HCEC 1CT (cell line): ENCODE results near the gene USB1.
"Not testable (repeated sequence)": the region's sequence is repeated elsewhere in the genome, so short reads cannot be mapped to it uniquely, and the experiment has no call there.

Source experiments
- DNase-seq: peaks from one replicate; pipeline ENCODE4 v3.0.0-alpha.2; 2017

USB1 gene

DNA sequence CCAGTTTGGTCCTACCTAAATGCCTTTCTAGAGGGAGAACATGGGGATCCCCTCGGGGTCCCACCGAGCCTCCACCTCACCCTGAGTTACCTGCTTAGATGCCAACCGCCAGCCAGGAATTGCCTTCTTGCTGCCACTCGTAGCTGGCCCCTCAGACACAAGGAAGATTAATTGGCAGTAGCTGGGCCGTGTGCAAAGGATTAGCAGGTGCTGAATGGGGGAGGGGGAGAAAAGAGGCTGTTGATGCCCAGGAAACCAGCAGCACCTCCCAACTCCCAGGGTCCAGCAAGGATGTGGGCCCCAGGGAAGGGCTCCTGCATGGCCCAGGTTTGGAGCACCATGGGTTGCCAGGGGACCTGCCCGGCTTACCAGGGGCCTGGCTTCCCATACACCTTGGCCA, 30.2 kb upstream of the USB1 start, which contains the start of gene CNGB1:
Gene CNGB1, minus strand, starts transcription at position 159 of the 400 bp plus-strand sequence. CDS start 3,842 bp downstream, outside the sequence.
- DNase-seq = no peak

DNA sequence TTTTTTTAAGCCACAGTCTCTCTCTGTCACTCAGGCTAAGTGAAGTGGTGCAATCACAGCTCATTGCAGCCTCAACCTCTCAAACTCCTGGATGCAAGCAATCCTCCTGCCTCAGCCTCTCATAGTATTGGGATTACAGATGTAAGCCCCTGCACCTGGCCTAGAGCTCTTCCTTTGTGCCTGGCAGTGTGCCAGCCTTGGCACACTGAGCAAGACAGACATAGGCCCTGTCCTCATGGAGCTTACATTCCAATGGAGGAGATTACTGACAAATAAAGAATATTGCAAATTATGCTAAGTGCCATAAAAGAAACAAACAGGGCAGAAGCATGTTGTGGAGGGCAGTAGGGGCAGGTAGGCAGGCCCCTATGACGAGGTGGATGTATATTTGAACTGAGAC, 29.4 kb upstream of the USB1 start:
- no peak for DNase-seq

DNA sequence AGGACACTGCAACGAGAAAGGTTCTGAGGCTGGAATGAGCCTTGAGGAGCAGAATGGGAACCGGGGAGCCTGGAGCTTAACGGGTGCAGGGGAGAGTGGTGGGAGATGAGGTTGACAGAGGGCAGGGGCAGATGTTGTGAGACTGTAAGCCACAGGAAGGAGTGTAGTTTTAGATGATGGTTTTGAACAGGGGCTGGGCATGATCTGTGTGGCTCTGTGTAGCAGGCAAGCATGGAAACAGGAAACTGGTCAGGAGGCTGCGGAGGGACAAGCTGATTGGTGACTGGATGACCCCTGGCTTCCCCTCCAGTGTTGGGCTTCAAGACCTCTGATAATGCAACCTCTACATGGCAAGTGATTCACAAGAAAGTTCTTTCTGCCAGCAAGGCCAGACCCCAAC, 28.9 kb upstream of the USB1 start:
- DNase-seq = no peak

DNA sequence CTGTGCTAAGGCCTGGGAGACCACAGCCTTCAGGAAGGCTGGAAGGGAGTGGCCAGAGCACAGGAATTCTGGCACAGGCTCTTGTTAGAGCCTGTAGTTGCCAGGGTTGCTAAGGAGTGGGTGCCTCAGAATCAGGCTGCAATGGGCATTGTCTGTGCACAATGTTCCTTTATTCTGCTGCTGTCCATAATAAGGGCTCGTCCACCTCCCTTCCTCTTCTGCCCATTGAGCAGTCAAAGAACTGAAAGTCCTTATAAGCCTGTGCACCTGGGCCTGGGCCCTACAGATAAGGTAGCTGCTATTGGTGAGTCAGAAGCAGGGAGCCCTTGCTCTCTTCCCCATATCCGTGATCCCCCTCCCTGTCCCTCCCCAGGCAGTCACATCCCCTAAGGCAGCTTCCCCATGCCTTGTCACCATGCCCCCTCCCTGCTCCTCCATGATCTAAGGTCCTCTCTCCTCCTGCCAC, 24.8 kb upstream of the USB1 start:
- DNase-seq = no peak

DNA sequence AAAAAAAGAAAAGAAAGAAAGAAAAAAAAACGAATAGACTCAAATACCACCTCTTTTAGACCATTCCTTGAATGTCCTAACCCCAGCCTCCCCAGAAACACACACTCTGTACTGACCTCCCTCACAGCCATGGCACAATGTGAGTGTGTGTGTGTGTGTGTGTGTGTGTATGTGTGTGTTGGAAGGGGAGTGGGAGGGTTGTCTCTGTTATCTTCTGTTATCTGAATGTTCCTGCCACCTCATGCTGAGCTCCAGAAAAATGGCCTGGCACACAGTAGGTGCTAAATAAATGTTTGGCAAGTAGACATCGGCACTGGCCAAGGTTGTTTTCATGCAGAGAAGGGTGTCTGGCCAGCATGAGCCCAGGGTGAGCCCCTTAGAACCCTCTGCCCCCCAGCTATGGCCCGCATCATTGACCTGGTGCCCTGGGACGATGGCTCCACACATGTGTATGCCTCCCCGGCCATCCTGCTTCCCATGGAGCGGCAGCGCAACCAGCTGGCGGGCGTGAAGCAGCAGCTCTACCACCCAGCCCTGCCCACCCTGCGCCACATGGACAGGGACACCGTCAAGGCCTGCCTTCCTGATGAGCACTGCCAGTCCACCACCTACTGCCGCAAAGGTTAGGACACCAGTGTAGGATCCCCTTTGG, 23.7 kb upstream of the USB1 start:
- DNase-seq = no peak

DNA sequence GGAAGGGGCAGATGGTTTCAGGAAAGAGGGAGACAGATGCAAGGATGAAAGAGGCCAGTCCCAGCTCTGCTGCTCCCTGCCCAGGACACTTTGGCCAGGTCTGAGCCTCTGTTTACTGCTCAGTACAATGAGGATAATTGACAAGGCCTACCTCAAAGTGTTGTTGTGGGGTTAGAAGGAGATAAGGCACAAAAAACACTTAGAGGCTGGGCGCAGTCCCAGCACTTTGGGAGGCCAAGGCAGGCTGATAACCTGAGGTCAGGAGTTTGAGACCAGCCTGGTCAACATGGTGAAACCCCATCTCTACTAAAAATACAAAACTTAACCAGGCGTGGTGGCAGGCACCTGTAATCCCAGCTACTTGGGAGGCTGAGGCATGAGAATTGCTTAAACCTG, 23.1 kb upstream of the USB1 start:
- DNase-seq = not testable (repeated sequence)

DNA sequence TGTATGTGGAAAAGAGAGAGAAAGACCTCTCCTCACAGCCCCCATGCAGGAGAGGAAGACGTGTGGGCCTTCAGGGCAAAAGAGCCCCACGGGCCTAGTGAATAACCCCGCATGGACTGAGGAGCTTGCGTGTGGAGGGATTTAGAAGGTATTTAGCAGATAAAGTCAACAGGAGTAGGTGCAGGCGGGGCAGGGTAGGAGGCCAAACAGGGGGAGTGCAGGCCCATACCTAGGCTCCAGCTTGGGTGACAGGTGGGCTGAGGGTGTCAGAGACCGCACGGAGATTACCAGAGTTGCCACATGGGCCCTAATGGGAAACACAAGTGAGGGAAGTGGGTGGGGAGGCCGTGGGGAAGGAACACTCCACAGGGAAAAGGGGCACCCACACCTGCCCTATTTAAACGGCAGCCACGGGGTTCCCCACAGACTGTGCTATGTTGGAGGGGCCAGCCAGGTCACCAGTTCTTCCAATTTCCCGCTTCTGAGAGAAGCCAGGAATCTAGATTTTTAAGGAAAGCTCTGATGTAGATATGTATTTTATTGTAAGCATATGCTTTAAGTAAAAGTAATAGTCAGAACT, 22.1 kb upstream of the USB1 start:
- no peak for DNase-seq

DNA sequence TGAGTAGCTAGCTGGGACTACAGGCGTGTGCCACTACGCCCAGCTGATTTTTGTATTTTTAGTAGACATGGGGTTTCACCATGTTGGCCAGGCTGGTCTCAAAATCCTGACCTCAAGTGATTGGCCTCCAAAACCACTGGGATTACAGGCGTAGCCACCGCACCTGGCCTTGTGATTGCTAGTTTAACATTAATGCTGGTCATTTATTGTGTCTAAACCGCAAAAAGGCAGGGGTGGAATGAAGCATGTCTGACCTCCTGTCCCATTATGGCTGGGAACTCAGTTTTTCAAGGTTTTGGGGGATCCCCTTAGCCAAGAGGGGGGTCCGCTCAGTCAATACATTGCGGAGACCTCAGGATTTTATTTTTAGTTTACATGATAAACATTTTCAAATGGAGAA, 19.6 kb upstream of the USB1 start:
- DNase-seq = no peak

DNA sequence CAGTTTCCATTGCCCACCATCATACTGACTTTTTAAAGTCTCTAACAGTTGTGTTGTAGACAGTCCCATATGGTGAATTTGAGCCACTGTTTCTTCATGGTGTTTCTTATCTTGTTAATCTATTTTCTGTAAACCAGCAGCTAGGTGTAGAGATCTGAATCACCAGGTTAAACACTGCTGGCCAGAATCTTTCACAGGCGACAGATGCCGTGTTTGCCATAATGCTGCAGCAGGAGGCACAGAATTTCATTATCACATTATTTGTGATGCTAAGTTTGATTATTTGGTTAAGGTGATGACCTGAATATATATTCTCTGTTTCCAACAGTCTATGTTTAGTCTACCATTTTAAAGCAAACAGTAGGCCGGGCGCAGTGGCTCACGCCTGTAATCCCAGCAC, 18.8 kb upstream of the USB1 start:
- DNase-seq = no peak

DNA sequence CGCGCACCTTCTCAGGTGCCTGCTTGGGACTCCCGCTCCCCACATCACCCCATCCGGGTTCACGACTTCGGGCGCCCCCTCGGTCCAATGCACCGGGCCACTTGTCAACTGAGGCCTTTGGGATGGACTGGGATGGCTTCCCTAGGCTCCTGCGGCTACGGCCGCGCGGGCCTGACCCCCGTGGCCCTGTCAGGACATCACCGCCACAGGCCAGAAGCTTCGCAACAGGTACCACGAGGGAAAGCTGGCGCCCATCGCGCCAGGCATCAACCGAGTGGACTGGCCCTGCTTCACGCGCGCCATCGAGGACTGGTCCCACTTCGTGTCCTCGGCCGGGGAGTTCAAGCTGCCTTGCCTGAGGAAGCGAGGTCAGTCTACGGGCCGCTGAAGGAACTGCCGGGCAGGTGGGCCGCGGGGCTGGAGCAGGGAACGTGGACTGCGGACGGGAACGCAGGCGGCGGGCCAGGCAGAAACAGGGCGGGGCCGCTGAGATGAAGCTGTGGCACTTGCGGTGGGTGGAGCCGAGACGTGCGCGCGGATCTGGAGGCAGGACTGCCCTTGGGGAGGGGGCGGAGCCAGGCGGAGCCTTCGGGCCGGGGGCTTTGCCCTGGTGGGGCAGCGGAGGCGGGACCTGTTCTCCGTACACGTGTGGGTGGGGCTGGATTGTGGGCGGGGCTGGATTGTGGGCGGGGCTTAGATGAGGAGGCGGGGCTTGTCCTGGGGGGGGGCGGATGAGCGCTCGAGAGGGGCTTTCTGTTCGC, 16.6 kb upstream of the USB1 start:
- DNase-seq = peak; percentile 7

DNA sequence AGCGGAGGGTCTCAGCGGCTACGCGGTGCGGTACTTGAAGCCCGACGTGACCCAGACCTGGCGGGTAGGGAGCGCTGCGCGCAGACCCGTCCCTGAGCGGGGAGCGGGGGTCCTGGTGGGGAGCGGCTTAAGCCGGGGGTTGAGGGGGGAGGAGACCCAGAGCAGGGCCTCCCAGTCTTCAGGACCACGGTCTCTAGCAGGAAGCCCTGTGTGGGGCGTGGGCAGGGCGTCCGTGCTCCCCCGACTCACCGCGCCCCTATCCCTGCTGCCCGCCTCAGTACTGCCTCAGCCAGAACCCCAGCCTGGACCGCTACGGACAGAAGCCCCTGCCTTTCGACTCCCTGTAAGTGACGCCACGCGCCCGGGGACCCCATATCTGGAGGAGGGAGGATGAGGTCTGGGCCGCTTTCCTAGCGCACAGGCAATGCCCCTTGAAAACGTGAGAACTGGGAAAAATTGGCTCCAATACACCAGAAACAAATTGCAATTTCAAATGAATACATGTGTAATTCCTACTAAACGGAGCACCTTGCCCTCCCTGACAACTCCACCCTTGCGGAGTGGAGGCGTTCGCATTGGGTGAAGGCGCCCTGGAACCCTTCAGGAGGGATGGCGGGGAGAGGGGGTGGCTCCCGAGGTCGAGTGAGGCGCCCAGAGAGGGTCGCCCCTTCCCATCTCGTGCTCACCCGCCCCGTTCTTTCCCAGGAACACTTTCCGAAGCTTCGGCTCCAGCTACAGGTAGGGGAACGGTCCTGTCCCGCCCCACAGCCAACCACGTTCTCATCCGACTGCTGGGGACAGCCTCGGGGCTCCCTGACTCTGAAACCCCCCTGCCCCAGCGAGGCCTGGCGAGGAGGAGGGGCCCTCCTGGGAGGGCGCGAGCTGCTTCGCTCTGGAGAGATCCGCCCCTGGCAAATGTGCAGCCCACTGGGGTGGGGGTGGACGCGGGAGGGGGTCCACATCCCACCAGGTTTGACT, 15.7 kb upstream of the USB1 start:
- DNase-seq = no peak

DNA sequence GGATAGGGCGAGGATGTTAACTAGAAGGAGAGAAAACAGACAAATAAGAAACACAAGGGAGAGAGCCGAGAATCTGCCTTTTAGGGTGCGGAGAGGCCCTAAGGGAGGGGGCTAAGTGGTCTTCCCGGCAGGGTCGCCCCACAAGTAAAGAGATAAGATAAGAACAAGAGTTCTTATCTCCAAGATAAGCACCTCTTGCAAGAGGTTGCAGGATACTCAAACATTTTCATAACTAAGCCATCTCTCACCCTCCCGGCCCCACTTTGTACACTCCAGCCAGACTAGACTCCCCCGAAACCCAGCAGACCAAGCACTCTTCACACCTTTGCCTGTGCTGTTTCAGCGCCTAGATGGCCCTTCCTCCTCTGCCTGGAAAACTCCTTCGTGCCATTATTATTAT, 15.0 kb upstream of the USB1 start:
- no peak for DNase-seq

DNA sequence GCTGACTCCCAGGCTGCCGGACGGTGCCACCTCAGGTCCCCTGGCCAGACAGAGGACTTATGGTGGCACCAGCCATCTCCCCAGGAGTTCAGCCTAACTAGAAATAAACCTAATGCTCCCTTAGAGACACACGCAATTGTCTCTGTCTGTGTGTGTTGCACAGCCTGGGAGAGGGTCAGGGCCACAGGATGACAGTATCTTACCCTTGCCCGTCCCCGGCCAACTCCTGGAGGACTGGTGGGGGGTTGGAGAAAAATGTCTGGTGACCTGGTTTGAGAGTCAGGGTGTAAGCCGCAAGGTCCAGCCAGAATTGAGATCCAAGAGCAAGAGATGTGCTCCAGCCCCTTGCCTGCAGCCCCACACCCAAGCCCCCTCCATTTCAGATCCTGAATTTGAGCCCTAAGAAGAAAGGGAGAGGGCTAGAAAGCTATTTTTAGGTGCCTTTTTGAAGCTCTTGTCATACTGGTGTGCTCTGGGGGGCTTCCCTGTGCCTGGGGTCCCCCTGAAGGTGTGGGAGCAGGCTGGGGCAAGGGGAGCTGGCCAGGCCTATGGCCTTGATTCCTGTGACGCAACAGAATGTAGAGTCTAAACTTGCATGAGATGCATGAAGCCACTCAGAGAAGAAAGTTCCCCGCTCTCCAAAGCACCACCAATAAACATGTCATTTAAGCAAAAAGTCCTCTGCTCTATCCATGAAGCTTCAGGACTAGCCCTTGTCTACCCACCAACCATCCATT, 13.6 kb upstream of the USB1 start:
- no peak for DNase-seq

DNA sequence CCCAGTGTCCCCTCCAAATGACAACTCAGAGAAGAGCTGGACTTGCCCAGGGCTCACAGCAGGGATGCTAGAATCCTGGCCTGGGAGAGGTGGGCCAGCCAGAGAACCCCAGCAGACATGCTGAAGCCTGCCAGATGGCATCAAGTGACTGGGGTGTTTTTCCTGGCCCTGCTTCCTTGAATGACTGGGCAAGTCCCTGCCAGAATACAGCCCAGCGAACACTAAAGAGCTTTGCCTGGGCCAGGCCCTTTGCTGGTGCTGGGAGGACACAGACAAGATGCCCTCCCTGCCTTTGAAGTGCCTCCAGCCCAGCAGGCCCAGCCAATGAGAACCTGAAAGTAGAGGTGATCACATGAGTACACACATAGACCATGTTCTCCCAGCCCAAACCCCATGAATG, 12.3 kb upstream of the USB1 start:
- DNase-seq = no peak

DNA sequence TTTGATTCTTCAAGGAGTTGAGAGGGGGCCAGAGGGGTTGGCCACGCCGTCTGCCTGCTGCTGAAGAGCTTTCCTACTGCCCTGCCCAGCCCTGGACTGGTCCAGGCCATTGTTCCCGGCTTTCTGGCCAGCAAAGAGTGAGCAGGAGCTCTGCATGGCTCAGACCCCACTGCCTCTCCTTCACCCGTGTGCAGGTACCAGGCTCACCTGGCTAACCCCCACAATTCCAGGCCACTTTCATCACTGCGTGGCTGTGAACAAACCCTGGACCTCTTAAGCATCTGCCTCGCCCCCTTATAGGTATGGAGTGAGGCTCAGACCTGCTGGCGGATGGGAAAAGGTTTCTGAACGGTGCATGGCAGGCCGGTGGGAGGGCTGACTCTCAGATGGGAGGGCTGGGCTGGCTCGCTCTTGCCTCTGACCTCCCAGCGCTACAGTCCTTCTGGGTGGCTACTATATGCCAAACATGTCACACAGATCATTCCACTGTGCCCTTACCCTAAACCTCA, 9.6 kb upstream of the USB1 start:
- no peak for DNase-seq

DNA sequence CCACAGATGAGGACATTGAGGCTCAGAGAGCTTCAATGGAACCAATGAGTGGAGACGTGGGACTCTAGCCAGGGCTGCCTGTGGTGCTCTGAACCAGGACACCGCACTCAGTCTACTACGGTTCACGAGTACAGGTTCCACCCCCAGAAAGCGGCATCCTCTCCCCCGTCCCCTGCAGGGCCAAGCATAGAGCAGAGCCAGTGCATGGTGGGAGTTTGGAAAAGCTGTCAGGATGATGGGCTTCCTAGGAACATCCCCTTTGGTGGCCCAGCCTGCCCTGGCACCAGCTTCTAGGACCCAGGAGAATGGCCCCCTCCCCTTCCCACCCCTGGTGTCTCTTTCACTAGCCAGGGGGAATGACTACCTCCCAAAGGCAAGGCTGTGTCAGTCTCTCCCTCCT, 9.1 kb upstream of the USB1 start:
- no peak for DNase-seq

DNA sequence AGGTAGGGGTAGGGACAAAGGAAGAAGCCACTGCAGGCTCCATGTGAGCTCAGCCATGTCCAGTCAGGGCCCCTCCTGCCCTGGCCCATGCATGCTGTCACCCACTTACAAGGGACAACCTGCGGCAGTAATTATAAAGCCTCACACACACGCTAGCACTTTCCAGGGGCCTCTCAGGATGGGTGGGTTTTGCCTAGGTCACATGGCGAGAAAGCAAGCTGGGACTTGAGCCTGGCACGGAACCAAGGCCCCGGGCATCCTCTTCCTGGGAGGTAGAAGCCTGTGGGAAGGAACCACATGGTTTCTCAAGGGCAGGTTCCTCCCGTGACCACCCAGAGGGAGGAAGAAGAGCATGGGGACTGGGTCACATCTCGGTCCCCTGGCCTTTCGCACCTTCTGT, 7.8 kb upstream of the USB1 start:
- no peak for DNase-seq

DNA sequence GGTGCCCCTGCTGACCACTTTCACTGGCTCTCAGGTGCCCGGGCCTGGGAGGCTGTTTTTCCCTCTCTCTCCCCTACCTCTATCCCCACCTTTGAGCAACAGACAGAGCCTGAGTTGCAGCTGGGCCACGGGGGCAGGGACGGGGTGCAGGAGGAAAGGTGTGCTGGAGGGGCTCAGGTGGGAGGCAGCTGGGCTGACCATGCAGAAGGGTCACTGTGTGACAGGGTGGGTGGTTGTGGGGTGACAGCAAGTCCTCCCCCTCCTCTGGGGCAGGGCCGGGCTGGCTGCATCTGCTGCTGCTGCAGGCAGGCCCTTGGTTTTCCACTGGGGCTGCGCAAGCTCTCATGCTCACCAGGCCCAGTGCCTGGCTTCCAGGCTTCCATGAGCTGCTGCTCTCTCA, 7.3 kb upstream of the USB1 start:
- no peak for DNase-seq

DNA sequence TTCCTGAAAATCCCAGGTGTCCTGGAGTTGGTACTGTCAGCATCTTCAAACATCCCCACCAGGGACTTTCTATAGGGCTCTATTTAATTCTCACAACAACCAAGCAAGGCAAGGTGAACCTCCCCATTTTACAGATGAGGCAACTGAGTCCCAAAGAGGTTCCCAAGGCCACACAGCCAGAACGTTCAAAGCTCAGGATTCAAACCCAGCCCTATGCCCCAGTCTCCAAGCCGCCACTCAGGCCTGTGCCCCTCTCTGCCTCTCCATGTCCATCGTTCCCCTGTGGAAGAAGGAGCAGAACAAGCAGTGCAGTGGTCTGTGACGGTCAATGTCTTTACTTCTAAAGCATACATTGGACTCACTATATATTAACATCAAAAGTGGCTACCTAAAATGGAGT, 6.8 kb upstream of the USB1 start:
- DNase-seq = no peak

DNA sequence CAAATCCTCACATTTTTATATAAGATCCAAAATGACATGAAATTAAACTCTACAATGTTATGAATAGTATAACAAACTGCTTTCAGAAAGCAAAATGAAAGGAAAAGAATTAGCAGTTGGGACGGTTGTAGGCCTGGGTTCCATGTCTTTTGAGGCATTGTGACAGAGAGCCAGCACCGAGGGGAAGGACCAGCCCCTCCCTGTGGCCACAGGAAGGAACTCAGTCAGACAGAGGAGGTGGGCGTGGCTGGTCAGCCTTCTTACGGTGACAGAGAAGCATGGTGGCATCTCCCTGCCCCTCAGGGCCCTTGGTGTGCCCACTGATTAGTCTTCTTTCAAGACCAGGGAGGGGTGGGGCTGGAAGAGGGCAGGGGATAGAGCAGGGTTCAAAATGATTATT, 6.4 kb upstream of the USB1 start:
- DNase-seq = peak; percentile 26

DNA sequence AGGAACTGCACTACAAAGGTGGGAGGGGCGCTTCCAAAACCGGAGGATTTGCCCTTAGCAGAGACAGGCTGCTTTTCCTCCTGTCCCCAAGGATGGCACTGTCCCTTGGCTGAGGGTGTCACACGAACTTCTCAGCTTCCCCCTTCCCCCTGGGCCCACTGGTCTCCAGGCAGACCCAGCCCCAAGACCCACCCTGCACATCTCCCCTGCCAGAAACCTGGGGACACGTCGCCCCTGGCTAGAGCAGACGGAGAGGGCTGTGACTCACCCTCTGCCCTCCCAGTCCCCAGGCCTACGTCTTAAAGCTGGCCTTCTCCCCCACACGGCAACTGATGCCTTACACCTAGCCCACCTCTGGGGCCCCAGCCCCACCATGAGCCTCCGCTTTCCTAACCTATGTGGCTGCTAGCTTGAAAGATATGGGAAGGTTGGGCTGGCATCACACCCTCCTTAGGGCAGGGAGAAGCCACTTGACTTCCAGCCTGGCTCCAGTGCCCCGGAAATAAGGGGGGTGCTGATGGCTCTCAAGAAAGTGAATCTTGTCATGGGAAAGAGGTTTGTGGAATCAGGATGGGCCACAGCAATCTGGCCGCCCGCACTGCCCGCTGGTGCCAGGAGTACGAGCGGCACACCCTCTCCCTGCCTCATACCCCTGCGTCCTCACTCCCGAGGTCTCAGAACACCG, 5.3 kb upstream of the USB1 start:
- no peak for DNase-seq
